Measurements from ENCODE around the gene HSD17B4. TPM values are rescaled to one million over a fixed set of nuclear protein-coding genes. Genes with fewer than 3 reads are reported as not detected.

Gene HSD17B4
- total and polyA plus RNA-seq, 2 of the 13 experiments (the other 11 are each of a cell fraction or from before 2014, with no cell fraction given): 178 to 399 TPM

DNA sequence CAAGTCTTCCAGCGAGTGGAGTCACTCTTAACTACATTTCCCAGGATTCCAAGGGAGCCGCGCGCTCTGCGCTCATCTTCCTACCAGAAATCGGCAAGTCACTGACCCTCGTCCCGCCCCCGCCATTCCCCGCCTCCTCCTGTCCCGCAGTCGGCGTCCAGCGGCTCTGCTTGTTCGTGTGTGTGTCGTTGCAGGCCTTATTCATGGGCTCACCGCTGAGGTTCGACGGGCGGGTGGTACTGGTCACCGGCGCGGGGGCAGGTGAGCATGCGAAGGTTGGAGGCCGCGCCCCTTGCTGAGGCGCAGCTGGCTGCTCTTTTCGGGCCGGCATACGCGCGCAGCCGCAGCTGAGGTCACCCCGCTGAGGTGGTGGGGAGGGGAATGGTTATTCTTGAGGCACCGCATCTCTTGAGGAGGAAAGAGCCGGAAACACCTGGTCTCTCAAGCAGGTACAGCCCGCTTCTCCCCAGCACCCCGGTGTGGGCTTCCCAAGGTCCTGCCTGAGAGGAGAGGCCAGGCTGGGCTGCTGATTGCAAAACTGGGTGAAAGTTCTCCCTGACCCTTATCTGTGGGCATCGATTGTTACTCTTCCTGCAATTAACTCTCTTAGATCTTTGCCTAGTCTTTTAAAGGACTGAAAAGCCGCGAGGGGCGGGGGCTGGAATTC is at the start of gene HSD17B4 (continued):
- TF ChIP-seq, protein P1, sequence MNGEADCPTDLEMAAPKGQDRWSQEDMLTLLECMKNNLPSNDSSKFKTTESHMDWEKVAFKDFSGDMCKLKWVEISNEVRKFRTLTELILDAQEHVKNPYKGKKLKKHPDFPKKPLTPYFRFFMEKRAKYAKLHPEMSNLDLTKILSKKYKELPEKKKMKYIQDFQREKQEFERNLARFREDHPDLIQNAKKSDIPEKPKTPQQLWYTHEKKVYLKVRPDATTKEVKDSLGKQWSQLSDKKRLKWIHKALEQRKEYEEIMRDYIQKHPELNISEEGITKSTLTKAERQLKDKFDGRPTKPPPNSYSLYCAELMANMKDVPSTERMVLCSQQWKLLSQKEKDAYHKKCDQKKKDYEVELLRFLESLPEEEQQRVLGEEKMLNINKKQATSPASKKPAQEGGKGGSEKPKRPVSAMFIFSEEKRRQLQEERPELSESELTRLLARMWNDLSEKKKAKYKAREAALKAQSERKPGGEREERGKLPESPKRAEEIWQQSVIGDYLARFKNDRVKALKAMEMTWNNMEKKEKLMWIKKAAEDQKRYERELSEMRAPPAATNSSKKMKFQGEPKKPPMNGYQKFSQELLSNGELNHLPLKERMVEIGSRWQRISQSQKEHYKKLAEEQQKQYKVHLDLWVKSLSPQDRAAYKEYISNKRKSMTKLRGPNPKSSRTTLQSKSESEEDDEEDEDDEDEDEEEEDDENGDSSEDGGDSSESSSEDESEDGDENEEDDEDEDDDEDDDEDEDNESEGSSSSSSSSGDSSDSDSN (CRISPR knock-in tag; IDR thresholded peaks at IDR 0.05): peak; percentile 89
- TF ChIP-seq, protein P2, sequence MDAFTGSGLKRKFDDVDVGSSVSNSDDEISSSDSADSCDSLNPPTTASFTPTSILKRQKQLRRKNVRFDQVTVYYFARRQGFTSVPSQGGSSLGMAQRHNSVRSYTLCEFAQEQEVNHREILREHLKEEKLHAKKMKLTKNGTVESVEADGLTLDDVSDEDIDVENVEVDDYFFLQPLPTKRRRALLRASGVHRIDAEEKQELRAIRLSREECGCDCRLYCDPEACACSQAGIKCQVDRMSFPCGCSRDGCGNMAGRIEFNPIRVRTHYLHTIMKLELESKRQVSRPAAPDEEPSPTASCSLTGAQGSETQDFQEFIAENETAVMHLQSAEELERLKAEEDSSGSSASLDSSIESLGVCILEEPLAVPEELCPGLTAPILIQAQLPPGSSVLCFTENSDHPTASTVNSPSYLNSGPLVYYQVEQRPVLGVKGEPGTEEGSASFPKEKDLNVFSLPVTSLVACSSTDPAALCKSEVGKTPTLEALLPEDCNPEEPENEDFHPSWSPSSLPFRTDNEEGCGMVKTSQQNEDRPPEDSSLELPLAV (CRISPR knock-in tag; conservative IDR thresholded peaks at IDR 0.05; ENCODE audit: low read depth): no peak
- peak; percentile 68 for TF ChIP-seq SP5 (CRISPR knock-in tag; IDR thresholded peaks at IDR 0.05; ENCODE audit: borderline replicate concordance, low read depth)
- no peak for TF ChIP-seq ZFP62 (CRISPR knock-in tag; IDR thresholded peaks at IDR 0.05)
- TF ChIP-seq, protein P3, sequence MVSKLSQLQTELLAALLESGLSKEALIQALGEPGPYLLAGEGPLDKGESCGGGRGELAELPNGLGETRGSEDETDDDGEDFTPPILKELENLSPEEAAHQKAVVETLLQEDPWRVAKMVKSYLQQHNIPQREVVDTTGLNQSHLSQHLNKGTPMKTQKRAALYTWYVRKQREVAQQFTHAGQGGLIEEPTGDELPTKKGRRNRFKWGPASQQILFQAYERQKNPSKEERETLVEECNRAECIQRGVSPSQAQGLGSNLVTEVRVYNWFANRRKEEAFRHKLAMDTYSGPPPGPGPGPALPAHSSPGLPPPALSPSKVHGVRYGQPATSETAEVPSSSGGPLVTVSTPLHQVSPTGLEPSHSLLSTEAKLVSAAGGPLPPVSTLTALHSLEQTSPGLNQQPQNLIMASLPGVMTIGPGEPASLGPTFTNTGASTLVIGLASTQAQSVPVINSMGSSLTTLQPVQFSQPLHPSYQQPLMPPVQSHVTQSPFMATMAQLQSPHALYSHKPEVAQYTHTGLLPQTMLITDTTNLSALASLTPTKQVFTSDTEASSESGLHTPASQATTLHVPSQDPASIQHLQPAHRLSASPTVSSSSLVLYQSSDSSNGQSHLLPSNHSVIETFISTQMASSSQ (IDR thresholded peaks at IDR 0.05; ENCODE audit: low read depth): no peak
- TF ChIP-seq, protein P3 (CRISPR knock-in tag; IDR thresholded peaks at IDR 0.05; ENCODE audit: borderline replicate concordance): peak; percentile 62; the same call in 1 of the 2 replicates
- no peak for TF ChIP-seq RFX3 (CRISPR knock-in tag; IDR thresholded peaks at IDR 0.05)
- TF ChIP-seq, protein P4, sequence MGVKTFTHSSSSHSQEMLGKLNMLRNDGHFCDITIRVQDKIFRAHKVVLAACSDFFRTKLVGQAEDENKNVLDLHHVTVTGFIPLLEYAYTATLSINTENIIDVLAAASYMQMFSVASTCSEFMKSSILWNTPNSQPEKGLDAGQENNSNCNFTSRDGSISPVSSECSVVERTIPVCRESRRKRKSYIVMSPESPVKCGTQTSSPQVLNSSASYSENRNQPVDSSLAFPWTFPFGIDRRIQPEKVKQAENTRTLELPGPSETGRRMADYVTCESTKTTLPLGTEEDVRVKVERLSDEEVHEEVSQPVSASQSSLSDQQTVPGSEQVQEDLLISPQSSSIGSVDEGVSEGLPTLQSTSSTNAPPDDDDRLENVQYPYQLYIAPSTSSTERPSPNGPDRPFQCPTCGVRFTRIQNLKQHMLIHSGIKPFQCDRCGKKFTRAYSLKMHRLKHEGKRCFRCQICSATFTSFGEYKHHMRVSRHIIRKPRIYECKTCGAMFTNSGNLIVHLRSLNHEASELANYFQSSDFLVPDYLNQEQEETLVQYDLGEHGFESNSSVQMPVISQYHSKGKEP (CRISPR knock-in tag; IDR thresholded peaks at IDR 0.05): no peak
- peak; percentile 72 for TF ChIP-seq ZNF292 (CRISPR knock-in tag; IDR thresholded peaks at IDR 0.05; ENCODE audit: borderline replicate concordance, low read depth)
- TF ChIP-seq JDP2 (CRISPR knock-in tag; IDR thresholded peaks at IDR 0.05; ENCODE audit: borderline replicate concordance): peak; percentile 72; the same call in 1 of the 2 replicates
- TF ChIP-seq SUZ12 (IDR thresholded peaks at IDR 0.05; ENCODE audit: low read depth, low read length): peak; percentile 50
- TF ChIP-seq ZFP36L2 (CRISPR knock-in tag; IDR thresholded peaks at IDR 0.05): no peak
- peak; percentile 63; the same call in 1 of the 2 replicates for TF ChIP-seq SOX5 (CRISPR knock-in tag; IDR thresholded peaks at IDR 0.05; ENCODE audit: borderline replicate concordance)
- TF ChIP-seq, protein P5, sequence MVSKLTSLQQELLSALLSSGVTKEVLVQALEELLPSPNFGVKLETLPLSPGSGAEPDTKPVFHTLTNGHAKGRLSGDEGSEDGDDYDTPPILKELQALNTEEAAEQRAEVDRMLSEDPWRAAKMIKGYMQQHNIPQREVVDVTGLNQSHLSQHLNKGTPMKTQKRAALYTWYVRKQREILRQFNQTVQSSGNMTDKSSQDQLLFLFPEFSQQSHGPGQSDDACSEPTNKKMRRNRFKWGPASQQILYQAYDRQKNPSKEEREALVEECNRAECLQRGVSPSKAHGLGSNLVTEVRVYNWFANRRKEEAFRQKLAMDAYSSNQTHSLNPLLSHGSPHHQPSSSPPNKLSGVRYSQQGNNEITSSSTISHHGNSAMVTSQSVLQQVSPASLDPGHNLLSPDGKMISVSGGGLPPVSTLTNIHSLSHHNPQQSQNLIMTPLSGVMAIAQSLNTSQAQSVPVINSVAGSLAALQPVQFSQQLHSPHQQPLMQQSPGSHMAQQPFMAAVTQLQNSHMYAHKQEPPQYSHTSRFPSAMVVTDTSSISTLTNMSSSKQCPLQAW (CRISPR knock-in tag; IDR thresholded peaks at IDR 0.05): peak; percentile 73
- no peak for TF ChIP-seq ELF4 (CRISPR knock-in tag; IDR thresholded peaks at IDR 0.05; ENCODE audit: borderline replicate concordance)
- TF ChIP-seq ZNF367 (CRISPR knock-in tag; IDR thresholded peaks at IDR 0.05; ENCODE audit: borderline replicate concordance): no peak
- TF ChIP-seq RFX5 (IDR thresholded peaks at IDR 0.05; ENCODE audit: low read depth, low read length): no peak
- no peak for TF ChIP-seq ZBTB8A (CRISPR knock-in tag; IDR thresholded peaks at IDR 0.05; ENCODE audit: borderline replicate concordance, low read depth)
